HG02938 (cell line): Measurements from ENCODE around the gene LTBP1.

Experiments used
- ATAC-seq: cut with Tn5 transposase; IDR thresholded peaks from one replicate; pipeline ENCODE4 v1.9.1; 2021; ENCODE audit warnings: mild to moderate bottlenecking, moderate library complexity; ENCODE audit not compliant: unreplicated experiment

The LTBP1 gene

GRCh38 chr2:33326100-33326499, 379.3 kb downstream of the LTBP1 start:
- ATAC-seq = no peak

DNA sequence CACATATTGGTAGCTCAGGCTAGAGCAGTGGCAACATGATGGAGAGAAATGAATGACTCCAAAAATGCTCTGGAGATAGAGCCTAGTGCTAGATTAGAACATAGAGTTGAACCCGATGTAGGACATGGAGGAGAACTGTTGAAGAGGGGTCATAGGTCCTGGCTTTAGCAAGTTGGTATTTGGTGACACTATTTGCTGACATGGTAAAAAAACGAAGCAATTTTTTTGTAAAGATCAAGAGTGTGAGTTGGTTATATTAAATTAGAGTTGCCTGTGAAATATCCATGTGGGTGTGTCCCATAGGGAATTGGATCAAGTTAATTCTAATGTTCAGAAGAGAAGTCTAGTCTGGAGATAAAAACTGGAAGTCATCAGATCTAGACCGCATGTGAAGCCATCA, 386.7 kb downstream of the LTBP1 start:
- ATAC-seq = no peak

GRCh38 chr2:33334083-33334482, 387.3 kb downstream of the LTBP1 start:
- no peak for ATAC-seq

GRCh38 chr2:33335516-33335915, 388.8 kb downstream of the LTBP1 start:
- no peak for ATAC-seq

DNA sequence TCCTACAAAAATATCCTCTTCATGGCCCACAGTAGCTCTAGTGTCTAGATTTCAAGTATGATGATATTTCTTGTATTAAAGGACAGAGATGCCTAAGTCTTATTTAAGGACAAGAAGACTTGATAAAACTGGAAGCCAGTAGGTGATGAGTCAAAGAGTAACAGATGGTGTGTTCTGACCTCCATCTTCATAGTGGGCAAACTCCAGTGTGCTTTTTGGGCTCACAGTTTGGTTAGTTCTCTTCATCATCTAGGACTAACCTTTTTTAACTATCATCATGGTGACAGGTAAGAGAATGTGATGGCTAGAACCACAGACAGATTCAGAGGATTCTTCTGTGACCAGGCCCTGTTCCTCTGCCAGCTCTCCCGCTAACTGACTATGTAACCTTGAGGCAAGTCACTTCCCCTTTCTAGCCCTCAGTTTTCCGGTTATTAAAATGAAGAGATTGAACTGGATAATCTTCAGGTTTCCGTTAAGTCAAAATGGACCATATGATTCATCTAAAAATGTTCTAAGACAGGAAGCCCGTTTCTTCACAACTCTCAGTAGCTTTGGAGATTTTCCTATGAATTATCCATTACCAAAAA, 389.4 kb downstream of the LTBP1 start:
- no peak for ATAC-seq

GRCh38 chr2:33337385-33337960, 390.7 kb downstream of the LTBP1 start:
- no peak for ATAC-seq

- ATAC-seq = no peak
These were observed 391.2 kb downstream of the LTBP1 start for GRCh38 chr2:33337981-33338380.

DNA sequence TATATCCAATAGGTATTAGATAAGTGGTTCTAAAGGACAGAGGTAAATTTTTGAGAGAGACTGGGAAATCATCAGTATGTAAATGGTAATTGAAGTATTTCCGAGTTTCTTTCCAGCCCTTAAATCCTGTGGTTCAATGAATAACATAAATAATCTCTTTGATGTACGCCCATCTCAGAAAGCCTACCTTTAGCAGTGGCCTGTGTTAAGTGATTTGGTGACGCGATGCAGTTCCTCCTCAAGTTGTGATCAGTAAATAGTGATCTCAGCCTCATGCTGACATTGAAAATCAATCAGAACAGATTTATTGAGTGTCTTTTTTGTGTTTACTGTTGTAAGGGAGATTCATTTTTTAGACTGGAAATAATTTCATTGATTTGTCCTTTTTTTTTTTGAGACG, 392.5 kb downstream of the LTBP1 start:
- ATAC-seq = no peak

DNA sequence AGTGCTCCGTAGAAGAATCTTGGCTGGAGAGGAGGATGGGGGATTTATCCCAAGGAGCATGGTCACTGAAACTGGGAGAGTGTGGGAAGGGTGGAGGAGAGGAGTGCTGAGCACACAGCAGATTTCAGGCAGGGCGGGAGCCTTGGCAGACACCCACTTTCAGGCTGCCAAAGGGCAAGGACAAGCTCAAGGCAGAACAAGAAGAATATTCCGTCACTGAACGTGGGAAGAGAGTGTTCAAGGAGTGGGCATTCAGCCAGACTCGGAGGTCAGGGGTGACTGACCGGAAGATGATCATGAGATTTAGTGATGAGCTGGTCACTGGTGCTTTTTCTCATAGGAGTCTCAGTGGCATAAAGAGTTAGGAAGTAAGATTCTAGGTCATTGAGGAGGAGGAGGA, 393.5 kb downstream of the LTBP1 start:
- ATAC-seq = no peak

- no peak for ATAC-seq
These were observed 395.4 kb downstream of the LTBP1 start for GRCh38 chr2:33342171-33342570.

GRCh38 chr2:33342705-33343104, 396.0 kb downstream of the LTBP1 start:
- no peak for ATAC-seq

DNA sequence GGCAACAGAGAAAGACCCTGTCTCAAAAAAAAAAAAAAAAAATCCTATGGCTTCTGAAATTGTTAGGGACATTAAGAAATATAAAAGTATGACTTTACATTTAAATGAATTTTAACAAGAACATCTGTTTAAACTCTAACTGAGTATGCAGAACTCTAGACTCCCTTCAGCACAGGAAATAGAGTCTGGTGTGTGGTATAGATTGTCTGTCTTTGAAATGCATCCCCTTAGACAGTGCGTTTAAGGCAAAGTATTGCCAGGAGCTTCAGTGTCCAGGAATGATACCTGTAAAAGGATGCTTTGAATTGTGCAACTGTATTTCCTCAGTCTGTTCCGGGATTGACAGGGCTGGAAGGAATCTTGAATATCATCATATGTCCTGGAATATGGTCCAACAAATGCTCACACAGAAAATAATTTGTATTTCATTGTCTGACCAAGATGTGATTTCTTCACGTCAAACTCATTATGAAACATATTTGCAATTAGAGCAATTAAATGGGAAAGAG, 396.7 kb downstream of the LTBP1 start:
- no peak for ATAC-seq

DNA sequence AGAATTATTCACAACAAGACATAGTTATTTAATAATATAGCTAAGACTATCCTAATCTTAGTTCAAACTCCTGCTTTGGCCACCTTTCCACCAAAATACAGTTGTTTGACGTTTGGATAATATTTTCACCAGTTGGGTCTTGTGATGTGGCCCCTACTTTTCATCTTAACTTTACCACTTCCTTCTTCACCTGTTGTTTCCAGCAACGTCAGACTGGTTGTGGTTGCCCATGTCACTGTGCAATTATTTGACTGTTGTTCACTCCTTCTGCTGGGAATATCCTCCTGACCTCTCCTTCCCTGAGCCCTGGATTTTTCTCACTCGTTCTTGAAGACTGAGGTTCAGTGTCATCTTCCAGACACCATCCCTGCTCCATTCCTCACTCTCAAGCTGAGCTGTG, 397.5 kb downstream of the LTBP1 start:
- ATAC-seq = no peak

DNA sequence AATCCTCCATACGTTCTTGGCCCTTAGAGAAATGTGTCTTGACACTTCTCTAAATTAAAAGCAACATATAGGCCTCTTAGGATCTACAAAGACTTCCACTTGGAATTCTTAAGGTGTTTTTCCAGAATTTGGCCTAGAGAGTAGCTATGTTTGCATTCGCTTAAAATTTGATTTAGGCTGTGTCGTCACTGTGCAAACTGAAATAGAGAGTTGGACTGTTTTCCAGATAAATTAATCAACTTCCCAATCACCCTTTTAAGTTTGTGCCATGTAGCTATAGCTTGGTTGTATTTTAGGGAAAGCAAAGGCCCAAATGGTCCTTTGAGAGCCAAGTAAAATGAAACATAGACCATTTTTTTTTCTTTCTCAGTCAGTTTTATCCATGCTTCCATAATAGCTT, 401.1 kb downstream of the LTBP1 start:
- ATAC-seq = no peak

DNA sequence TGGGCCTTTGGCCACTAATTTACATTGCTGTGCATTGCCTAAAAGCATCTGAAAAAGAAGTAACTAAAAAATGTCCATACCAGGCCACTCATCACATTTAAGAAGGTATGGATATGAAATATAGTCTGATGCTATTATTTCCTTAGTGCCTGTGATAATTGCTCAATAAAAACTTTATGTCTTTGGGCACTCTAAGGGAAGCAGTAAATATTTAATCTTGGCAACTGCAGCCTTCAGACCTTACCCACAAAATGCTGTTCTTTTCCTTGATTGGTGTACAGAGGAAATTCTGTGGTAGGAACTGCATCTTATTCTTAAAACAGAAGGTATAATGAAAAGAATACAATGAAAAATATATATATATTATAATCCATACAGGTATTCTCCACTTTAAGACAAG, 403.9 kb downstream of the LTBP1 start:
- ATAC-seq = no peak

DNA sequence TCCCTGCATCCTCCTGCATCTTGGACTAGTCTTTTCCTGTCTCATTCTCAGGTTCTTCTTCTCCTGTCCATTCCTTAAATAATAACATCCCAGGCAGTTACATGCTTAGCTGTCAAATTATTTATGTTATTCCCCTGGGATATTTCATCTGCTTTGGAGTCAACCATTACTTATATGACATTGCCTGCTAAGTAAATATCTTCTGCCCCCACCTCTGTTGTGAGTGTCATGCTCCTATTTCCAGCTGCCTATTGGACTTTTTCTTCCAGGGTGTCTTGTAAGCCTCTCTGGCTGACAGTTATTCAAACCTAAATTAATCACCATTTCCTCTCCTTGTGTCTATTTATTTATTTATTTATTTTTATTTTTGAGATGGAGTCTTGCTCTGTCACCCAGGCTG, 405.0 kb downstream of the LTBP1 start:
- ATAC-seq = no peak

GRCh38 chr2:33354981-33355380, 408.2 kb downstream of the LTBP1 start:
- ATAC-seq = no peak

DNA sequence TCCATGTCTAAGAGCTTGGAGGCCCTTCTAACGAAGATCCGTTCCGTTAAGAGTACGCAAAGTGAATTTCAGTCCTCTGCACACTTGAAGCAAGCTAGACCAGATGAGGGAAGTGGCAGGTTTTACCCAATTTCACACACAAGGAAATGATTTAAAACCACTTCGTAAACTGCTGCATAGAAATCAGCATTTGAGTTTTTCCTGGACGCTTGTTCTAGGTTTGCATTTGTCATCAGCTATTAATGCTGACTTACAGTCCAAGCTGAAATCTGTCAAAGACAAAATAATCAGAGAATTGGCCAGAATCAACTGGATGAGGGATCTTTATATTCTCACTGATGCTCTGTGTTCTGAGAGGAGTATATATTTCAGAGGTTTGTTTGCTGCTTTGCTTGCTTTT, 412.1 kb downstream of the LTBP1 start:
- ATAC-seq = no peak

DNA sequence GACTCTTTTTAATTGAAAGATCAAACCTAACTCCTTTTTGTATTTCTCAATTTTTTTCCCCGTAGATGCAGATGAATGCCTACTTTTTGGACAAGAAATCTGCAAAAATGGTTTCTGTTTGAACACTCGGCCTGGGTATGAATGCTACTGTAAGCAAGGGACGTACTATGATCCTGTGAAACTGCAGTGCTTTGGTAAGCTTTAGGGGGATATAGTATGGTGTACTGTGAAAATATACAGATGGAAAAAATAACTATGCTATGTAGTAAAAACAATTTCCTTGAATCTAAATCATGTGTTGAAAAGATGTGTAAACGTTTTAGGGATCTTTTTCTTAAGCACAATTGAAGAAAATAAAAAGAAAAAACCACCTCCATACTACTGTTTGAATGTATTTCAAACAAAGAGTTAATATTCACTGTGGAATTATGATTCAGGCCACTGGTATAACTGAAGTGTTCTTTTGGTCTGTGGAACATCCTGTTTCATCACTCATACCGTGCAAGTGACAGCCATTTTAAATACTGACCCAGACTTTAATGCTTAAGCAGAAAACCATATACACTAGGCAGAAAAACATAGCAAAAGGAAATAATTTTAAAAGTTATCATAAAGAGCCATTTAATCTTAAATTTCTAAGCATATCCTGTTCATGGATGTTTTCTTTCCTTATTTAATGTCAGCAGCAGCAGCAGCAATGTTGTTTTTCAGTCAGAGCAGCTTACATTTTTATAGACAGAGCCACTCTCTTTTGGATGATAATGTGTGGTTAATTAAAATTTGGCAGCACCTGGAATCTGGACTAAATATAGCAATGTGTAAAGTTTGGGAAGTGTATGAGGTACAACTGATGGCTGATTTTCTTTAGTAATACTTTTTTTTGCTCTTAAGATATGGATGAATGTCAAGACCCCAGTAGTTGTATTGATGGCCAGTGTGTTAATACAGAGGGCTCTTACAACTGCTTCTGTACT, 416.9 kb downstream of the LTBP1 start:
- no peak for ATAC-seq

- ATAC-seq = no peak
These were observed 418.7 kb downstream of the LTBP1 start for GRCh38 chr2:33365264-33365970.

DNA sequence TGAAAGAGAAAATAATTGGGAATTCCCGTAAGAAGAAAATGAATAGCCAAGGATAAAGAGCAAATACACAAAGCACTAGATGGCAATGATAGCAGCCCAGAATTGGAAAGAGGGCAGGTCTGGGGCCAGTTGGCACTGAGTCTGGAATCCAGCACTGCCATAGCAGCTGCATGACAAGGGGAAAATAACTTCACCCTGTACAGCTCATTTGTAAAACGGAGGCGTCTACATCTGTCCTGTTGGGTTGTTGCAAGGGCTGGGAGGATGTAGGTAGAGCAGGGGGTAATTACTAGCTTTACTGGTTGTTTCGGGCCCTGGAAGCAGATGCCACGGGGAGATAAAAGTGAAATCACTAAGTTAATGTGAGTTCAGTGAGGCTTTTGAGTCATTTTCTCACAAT, 419.7 kb downstream of the LTBP1 start:
- ATAC-seq = no peak
